ENCODE data around the gene ADCY1. TPM values are rescaled to one million over a fixed set of nuclear protein-coding genes. Genes with fewer than 3 reads are reported as not detected.

ADCY1 gene
- total RNA-seq, 1 experiment from 2014 or later: 0.66 TPM

GRCh38 chr7:45650404-45651394 lies 76.5 kb downstream of the ADCY1 start:
- Histone ChIP-seq H3K36me3 (no peaks in the 10 kb centered on the region), H3K27me3 (no peaks in the 10 kb centered on the region), H3K4me3 (no peak overlapping the region), H3K9me3 (no peaks in the 10 kb centered on the region)
- no peak for DNase-seq

GRCh38 chr7:45651540-45651939 lies 77.4 kb downstream of the ADCY1 start:
- no peak for DNase-seq
- Histone ChIP-seq H3K36me3 (no peaks in the 10 kb centered on the region), H3K4me3 (no peak overlapping the region), H3K9me3 (no peaks in the 10 kb centered on the region), H3K27me3 (no peaks in the 10 kb centered on the region)

GRCh38 chr7:45652630-45653029 lies 78.5 kb downstream of the ADCY1 start:
- no peaks in the 10 kb centered on the region for H3K36me3 ChIP-seq
- DNase-seq: no peak
- no peaks in the 10 kb centered on the region for H3K27me3 ChIP-seq
- no peak overlapping the region for H3K4me3 ChIP-seq
- H3K9me3 ChIP-seq: no peaks in the 10 kb centered on the region

GRCh38 chr7:45653209-45653907 lies 79.2 kb downstream of the ADCY1 start:
- Histone ChIP-seq H3K4me3 (no peak overlapping the region), H3K27me3 (no peaks in the 10 kb centered on the region), H3K9me3 (no peaks in the 10 kb centered on the region), H3K36me3 (no peaks in the 10 kb centered on the region)
- DNase-seq: no peak

GRCh38 chr7:45654341-45654740 lies 80.2 kb downstream of the ADCY1 start:
- Histone ChIP-seq H3K36me3 (no peaks in the 10 kb centered on the region), H3K9me3 (no peaks in the 10 kb centered on the region), H3K27me3 (no peaks in the 10 kb centered on the region), H3K4me3 (no peak overlapping the region)
- no peak for DNase-seq

GRCh38 chr7:45655539-45655938 lies 81.4 kb downstream of the ADCY1 start:
- no peaks in the 10 kb centered on the region for H3K27me3 ChIP-seq
- DNase-seq: no peak
- H3K4me3 ChIP-seq: no peak overlapping the region
- no peaks in the 10 kb centered on the region for H3K9me3 ChIP-seq
- no peaks in the 10 kb centered on the region for H3K36me3 ChIP-seq

- no peaks in the 10 kb centered on the region for H3K9me3 ChIP-seq
- H3K36me3 ChIP-seq: no peaks in the 10 kb centered on the region
- H3K4me3 ChIP-seq: no peak overlapping the region
- no peak for DNase-seq
- H3K27me3 ChIP-seq: no peaks in the 10 kb centered on the region
These were observed 82.3 kb downstream of the ADCY1 start for GRCh38 chr7:45656431-45656830.

- no peak for DNase-seq
- no peaks in the 10 kb centered on the region for H3K9me3 ChIP-seq
- no peaks in the 10 kb centered on the region for H3K36me3 ChIP-seq
- no peak overlapping the region for H3K4me3 ChIP-seq
- no peaks in the 10 kb centered on the region for H3K27me3 ChIP-seq
These were observed 83.1 kb downstream of the ADCY1 start for GRCh38 chr7:45657136-45657889.

GRCh38 chr7:45657890-45658715 lies 83.9 kb downstream of the ADCY1 start:
- no peaks in the 10 kb centered on the region for H3K9me3 ChIP-seq
- no peaks in the 10 kb centered on the region for H3K36me3 ChIP-seq
- H3K27me3 ChIP-seq: no peaks in the 10 kb centered on the region
- no peak overlapping the region for H3K4me3 ChIP-seq
- DNase-seq: no peak

GRCh38 chr7:45658716-45659495 lies 84.7 kb downstream of the ADCY1 start:
- Histone ChIP-seq H3K9me3 (no peaks in the 10 kb centered on the region), H3K4me3 (no peak overlapping the region), H3K36me3 (no peaks in the 10 kb centered on the region), H3K27me3 (no peaks in the 10 kb centered on the region)
- DNase-seq: no peak

GRCh38 chr7:45659496-45660139 lies 85.5 kb downstream of the ADCY1 start:
- DNase-seq: no peak
- Histone ChIP-seq H3K36me3 (no peaks in the 10 kb centered on the region), H3K4me3 (no peak overlapping the region), H3K27me3 (no peaks in the 10 kb centered on the region), H3K9me3 (no peaks in the 10 kb centered on the region)

GRCh38 chr7:45660201-45660900 lies 86.2 kb downstream of the ADCY1 start:
- H3K27me3 ChIP-seq: no peaks in the 10 kb centered on the region
- H3K4me3 ChIP-seq: no peak overlapping the region
- H3K36me3 ChIP-seq: no peaks in the 10 kb centered on the region
- no peak for DNase-seq
- no peaks in the 10 kb centered on the region for H3K9me3 ChIP-seq

- Histone ChIP-seq H3K36me3 (no peaks in the 10 kb centered on the region), H3K27me3 (no peaks in the 10 kb centered on the region), H3K4me3 (no peak overlapping the region), H3K9me3 (no peaks in the 10 kb centered on the region)
- no peak for DNase-seq
These were observed 86.7 kb downstream of the ADCY1 start for GRCh38 chr7:45660901-45661211.

GRCh38 chr7:45661302-45661995 lies 87.3 kb downstream of the ADCY1 start:
- no peak overlapping the region for H3K4me3 ChIP-seq
- no peaks in the 10 kb centered on the region for H3K27me3 ChIP-seq
- DNase-seq: no peak
- H3K36me3 ChIP-seq: no peaks in the 10 kb centered on the region
- no peaks in the 10 kb centered on the region for H3K9me3 ChIP-seq
